ENCODE results near the gene HEMK1.

The HEMK1 gene

GRCh38 chr3:50604110-50604621, 34.8 kb downstream of the HEMK1 start:
- Histone ChIP-seq H3K4me1 (ENCODE audit: control insufficient read depth, insufficient read depth, low read length, unreplicated experiment) (peaks cover 28% of the 10 kb centered on the region), H3K79me2 (ENCODE audit: control insufficient read depth, insufficient read depth, low read length, unreplicated experiment) (no peaks in the 10 kb centered on the region), H3K4me3 (ENCODE audit: low read depth, low read length) (no peak overlapping the region), H2AFZ (ENCODE audit: low read length, unreplicated experiment) (no peak overlapping the region), H3K27ac (ENCODE audit: low read depth, low read length) (no peak overlapping the region), H3K36me3 (ENCODE audit: insufficient read depth, low read length) (no peaks in the 10 kb centered on the region), H3K27me3 (ENCODE audit: insufficient read depth, low read length) (no peaks in the 10 kb centered on the region)

GRCh38 chr3:50604628-50605588, 35.6 kb downstream of the HEMK1 start:
- Histone ChIP-seq H3K4me3 (ENCODE audit: low read depth, low read length) (no peak overlapping the region), H3K36me3 (ENCODE audit: insufficient read depth, low read length) (no peaks in the 10 kb centered on the region), H3K79me2 (ENCODE audit: control insufficient read depth, insufficient read depth, low read length, unreplicated experiment) (no peaks in the 10 kb centered on the region), H3K4me1 (ENCODE audit: control insufficient read depth, insufficient read depth, low read length, unreplicated experiment) (peaks cover 25% of the 10 kb centered on the region), H3K27me3 (ENCODE audit: insufficient read depth, low read length) (no peaks in the 10 kb centered on the region), H2AFZ (ENCODE audit: low read length, unreplicated experiment) (no peak overlapping the region), H3K27ac (ENCODE audit: low read depth, low read length) (no peak overlapping the region)

- no peak overlapping the region for H2AFZ ChIP-seq (ENCODE audit: low read length, unreplicated experiment)
- no peak overlapping the region for H3K4me3 ChIP-seq (ENCODE audit: low read depth, low read length)
- no peaks in the 10 kb centered on the region for H3K27me3 ChIP-seq (ENCODE audit: insufficient read depth, low read length)
- no peak overlapping the region for H3K27ac ChIP-seq (ENCODE audit: low read depth, low read length)
- peaks cover 2% of the 10 kb centered on the region for H3K79me2 ChIP-seq (ENCODE audit: control insufficient read depth, insufficient read depth, low read length, unreplicated experiment)
- peaks cover 21% of the 10 kb centered on the region for H3K4me1 ChIP-seq (ENCODE audit: control insufficient read depth, insufficient read depth, low read length, unreplicated experiment)
- no peaks in the 10 kb centered on the region for H3K36me3 ChIP-seq (ENCODE audit: insufficient read depth, low read length)
Measured at GRCh38 chr3:50605901-50606326, 36.6 kb downstream of the HEMK1 start.

GRCh38 chr3:50606596-50606995, 37.3 kb downstream of the HEMK1 start:
- H3K27ac ChIP-seq (ENCODE audit: low read depth, low read length) = no peak overlapping the region
- H3K79me2 ChIP-seq (ENCODE audit: control insufficient read depth, insufficient read depth, low read length, unreplicated experiment) = peaks cover 2% of the 10 kb centered on the region
- H3K36me3 ChIP-seq (ENCODE audit: insufficient read depth, low read length) = no peaks in the 10 kb centered on the region
- no peaks in the 10 kb centered on the region for H3K27me3 ChIP-seq (ENCODE audit: insufficient read depth, low read length)
- peaks cover 16% of the 10 kb centered on the region for H3K4me1 ChIP-seq (ENCODE audit: control insufficient read depth, insufficient read depth, low read length, unreplicated experiment)
- H2AFZ ChIP-seq (ENCODE audit: low read length, unreplicated experiment) = no peak overlapping the region
- no peak overlapping the region for H3K4me3 ChIP-seq (ENCODE audit: low read depth, low read length)

GRCh38 chr3:50607271-50608091, 38.2 kb downstream of the HEMK1 start:
- Histone ChIP-seq H3K4me1 (ENCODE audit: control insufficient read depth, insufficient read depth, low read length, unreplicated experiment) (peaks cover 8% of the 10 kb centered on the region), H3K27ac (ENCODE audit: low read depth, low read length) (no peak overlapping the region), H2AFZ (ENCODE audit: low read length, unreplicated experiment) (no peak overlapping the region), H3K79me2 (ENCODE audit: control insufficient read depth, insufficient read depth, low read length, unreplicated experiment) (peaks cover 2% of the 10 kb centered on the region), H3K36me3 (ENCODE audit: insufficient read depth, low read length) (no peaks in the 10 kb centered on the region), H3K4me3 (ENCODE audit: low read depth, low read length) (no peak overlapping the region), H3K27me3 (ENCODE audit: insufficient read depth, low read length) (no peaks in the 10 kb centered on the region)

- Histone ChIP-seq H3K27ac (ENCODE audit: low read depth, low read length) (no peak overlapping the region), H3K36me3 (ENCODE audit: insufficient read depth, low read length) (no peaks in the 10 kb centered on the region), H3K27me3 (ENCODE audit: insufficient read depth, low read length) (no peaks in the 10 kb centered on the region), H3K79me2 (ENCODE audit: control insufficient read depth, insufficient read depth, low read length, unreplicated experiment) (peaks cover 2% of the 10 kb centered on the region), H3K4me1 (ENCODE audit: control insufficient read depth, insufficient read depth, low read length, unreplicated experiment) (peaks cover 7% of the 10 kb centered on the region), H3K4me3 (ENCODE audit: low read depth, low read length) (no peak overlapping the region), H2AFZ (ENCODE audit: low read length, unreplicated experiment) (no peak overlapping the region)
Measured at GRCh38 chr3:50608278-50608677, 39.0 kb downstream of the HEMK1 start.

GRCh38 chr3:50609071-50609762, 39.9 kb downstream of the HEMK1 start:
- Histone ChIP-seq H3K27ac (ENCODE audit: low read depth, low read length) (no peak overlapping the region), H3K4me1 (ENCODE audit: control insufficient read depth, insufficient read depth, low read length, unreplicated experiment) (peaks cover 7% of the 10 kb centered on the region), H2AFZ (ENCODE audit: low read length, unreplicated experiment) (no peak overlapping the region), H3K27me3 (ENCODE audit: insufficient read depth, low read length) (no peaks in the 10 kb centered on the region), H3K4me3 (ENCODE audit: low read depth, low read length) (no peak overlapping the region), H3K36me3 (ENCODE audit: insufficient read depth, low read length) (no peaks in the 10 kb centered on the region), H3K79me2 (ENCODE audit: control insufficient read depth, insufficient read depth, low read length, unreplicated experiment) (peaks cover 2% of the 10 kb centered on the region)

GRCh38 chr3:50609763-50610085, 40.4 kb downstream of the HEMK1 start:
- no peaks in the 10 kb centered on the region for H3K36me3 ChIP-seq (ENCODE audit: insufficient read depth, low read length)
- no peak overlapping the region for H3K4me3 ChIP-seq (ENCODE audit: low read depth, low read length)

GRCh38 chr3:50610181-50610971, 41.1 kb downstream of the HEMK1 start:
- H3K79me2 ChIP-seq (ENCODE audit: control insufficient read depth, insufficient read depth, low read length, unreplicated experiment) = peaks cover 2% of the 10 kb centered on the region
- no peak overlapping the region for H2AFZ ChIP-seq (ENCODE audit: low read length, unreplicated experiment)
- H3K4me1 ChIP-seq (ENCODE audit: control insufficient read depth, insufficient read depth, low read length, unreplicated experiment) = peaks cover 7% of the 10 kb centered on the region
- H3K27me3 ChIP-seq (ENCODE audit: insufficient read depth, low read length) = no peaks in the 10 kb centered on the region
- peak overlapping the region; percentile 85 for H3K4me3 ChIP-seq (ENCODE audit: low read depth, low read length)
- no peaks in the 10 kb centered on the region for H3K36me3 ChIP-seq (ENCODE audit: insufficient read depth, low read length)
- H3K27ac ChIP-seq (ENCODE audit: low read depth, low read length) = no peak overlapping the region

More at GRCh38 chr3:50609763-50610085, 40.4 kb downstream of the HEMK1 start:
- H2AFZ ChIP-seq (ENCODE audit: low read length, unreplicated experiment) = no peak overlapping the region
- H3K27me3 ChIP-seq (ENCODE audit: insufficient read depth, low read length) = no peaks in the 10 kb centered on the region
- peaks cover 7% of the 10 kb centered on the region for H3K4me1 ChIP-seq (ENCODE audit: control insufficient read depth, insufficient read depth, low read length, unreplicated experiment)
- peaks cover 2% of the 10 kb centered on the region for H3K79me2 ChIP-seq (ENCODE audit: control insufficient read depth, insufficient read depth, low read length, unreplicated experiment)
- no peak overlapping the region for H3K27ac ChIP-seq (ENCODE audit: low read depth, low read length)

Measured in ACC112 (cell line).